IPS-15b (cell line): ENCODE results near the gene KLC4.
A peak's percentile ranks its signal among the peaks of the same experiment; 100 is the strongest.

Experiments used
- H3K27me3 ChIP-seq: one replicate; pipeline ENCODE4 v1.6.1; 2013; ENCODE audit warnings: low read length; ENCODE audit not compliant: control insufficient read depth, insufficient read depth
- H3K36me3 ChIP-seq: one replicate; pipeline ENCODE4 v1.6.1; 2013; ENCODE audit warnings: low read length; ENCODE audit not compliant: control insufficient read depth, insufficient read depth
- H3K4me1 ChIP-seq: one replicate; pipeline ENCODE4 v1.6.1; 2013; ENCODE audit warnings: mild to moderate bottlenecking, low read length; ENCODE audit not compliant: control insufficient read depth, insufficient read depth
- H3K4me3 ChIP-seq: one replicate; pipeline ENCODE4 v1.5.1; 2013; ENCODE audit warnings: low read depth, low read length
- H3K9ac ChIP-seq: one replicate; pipeline ENCODE4 v1.6.1; 2013; ENCODE audit warnings: low read depth, mild to moderate bottlenecking, low read length
- H3K9me3 ChIP-seq: one replicate; pipeline ENCODE4 v1.6.1; 2013; ENCODE audit warnings: mild to moderate bottlenecking, low read length; ENCODE audit not compliant: control insufficient read depth, insufficient read depth

Gene KLC4

GRCh38 chr6:43055966-43056365 is 3.5 kb upstream of the KLC4 start:
- H3K4me3 ChIP-seq, result no peak overlapping the region
- H3K9me3 ChIP-seq, result no peaks in the 10 kb centered on the region
- no peaks in the 10 kb centered on the region for H3K27me3 ChIP-seq
- H3K36me3 ChIP-seq, result peaks cover 2% of the 10 kb centered on the region
- peaks cover 8% of the 10 kb centered on the region for H3K4me1 ChIP-seq
- no peak overlapping the region for H3K9ac ChIP-seq

GRCh38 chr6:43058531-43058930 is 900 bp upstream of the KLC4 start:
- Histone ChIP-seq H3K36me3 (no peaks in the 10 kb centered on the region), H3K27me3 (no peaks in the 10 kb centered on the region), H3K9ac (peak overlapping the region; percentile 74), H3K4me1 (peaks cover 4% of the 10 kb centered on the region), H3K4me3 (peak overlapping the region; percentile 63), H3K9me3 (no peaks in the 10 kb centered on the region)

- Histone ChIP-seq H3K9ac (peak overlapping the region; percentile 67), H3K27me3 (no peaks in the 10 kb centered on the region), H3K4me1 (peaks cover 4% of the 10 kb centered on the region), H3K4me3 (peak overlapping the region; percentile 96), H3K9me3 (no peaks in the 10 kb centered on the region), H3K36me3 (no peaks in the 10 kb centered on the region)
Observed at GRCh38 chr6:43060034-43060754, 763 bp downstream of the KLC4 start.

DNA sequence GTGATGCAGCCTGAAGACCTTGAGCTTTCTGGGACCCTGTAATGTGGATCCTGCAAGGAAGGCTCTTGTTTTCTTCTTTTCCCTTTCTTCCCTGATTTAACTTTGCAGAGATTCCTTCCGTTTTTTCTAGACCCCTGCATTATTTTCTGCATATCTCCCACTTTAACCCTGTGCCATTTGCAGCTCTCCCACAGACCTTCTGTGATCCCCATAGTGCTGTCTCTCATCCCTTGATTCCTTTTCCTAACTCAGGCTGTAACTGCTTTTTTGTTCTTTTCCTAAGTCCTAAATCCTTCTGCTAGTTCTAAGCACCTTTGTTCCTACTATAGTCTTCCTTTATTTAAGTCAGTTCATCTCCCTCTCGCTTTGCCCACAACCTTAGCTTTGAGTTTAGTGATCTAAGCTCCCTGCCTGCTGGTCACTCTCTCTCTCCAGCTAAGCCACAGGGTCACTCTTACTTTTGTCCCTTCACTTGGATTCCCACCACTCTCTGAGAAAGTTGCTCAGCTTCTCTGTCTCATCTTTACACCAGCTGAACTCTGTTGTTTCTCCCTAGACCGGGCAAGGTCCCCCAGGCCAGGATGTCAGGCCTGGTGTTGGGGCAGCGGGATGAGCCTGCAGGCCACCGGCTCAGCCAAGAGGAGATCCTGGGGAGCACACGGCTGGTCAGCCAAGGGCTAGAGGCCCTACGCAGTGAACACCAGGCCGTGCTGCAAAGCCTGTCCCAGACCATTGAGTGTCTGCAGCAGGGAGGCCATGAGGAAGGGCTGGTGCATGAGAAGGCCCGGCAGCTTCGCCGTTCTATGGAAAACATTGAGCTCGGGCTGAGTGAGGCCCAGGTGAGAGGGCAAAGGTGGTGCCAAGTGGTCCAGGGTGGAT is 1.6 kb downstream of the KLC4 start:
- Histone ChIP-seq H3K9ac (no peak overlapping the region), H3K4me1 (peaks cover 4% of the 10 kb centered on the region), H3K36me3 (no peaks in the 10 kb centered on the region), H3K27me3 (no peaks in the 10 kb centered on the region), H3K9me3 (no peaks in the 10 kb centered on the region), H3K4me3 (no peak overlapping the region)

GRCh38 chr6:43061861-43062260 is 2.4 kb downstream of the KLC4 start:
- Histone ChIP-seq H3K4me1 (peaks cover 4% of the 10 kb centered on the region), H3K4me3 (no peak overlapping the region), H3K9ac (no peak overlapping the region), H3K9me3 (no peaks in the 10 kb centered on the region), H3K36me3 (no peaks in the 10 kb centered on the region), H3K27me3 (no peaks in the 10 kb centered on the region)

DNA sequence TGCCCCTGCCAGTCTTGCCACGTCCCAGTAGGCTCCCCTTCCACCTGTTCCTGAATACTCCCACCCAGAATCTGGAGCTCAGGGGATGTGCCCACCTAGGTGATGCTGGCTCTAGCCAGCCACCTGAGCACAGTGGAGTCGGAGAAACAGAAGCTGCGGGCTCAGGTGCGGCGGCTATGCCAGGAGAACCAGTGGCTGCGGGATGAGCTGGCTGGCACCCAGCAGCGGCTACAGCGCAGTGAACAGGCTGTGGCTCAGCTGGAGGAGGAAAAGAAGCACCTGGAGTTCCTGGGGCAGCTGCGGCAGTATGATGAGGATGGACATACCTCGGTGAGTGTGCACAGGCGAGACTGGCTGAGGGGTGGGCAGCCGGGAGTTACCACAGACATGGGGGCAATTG is 3.4 kb downstream of the KLC4 start:
- no peaks in the 10 kb centered on the region for H3K9me3 ChIP-seq
- H3K4me1 ChIP-seq, result peaks cover 4% of the 10 kb centered on the region
- no peak overlapping the region for H3K4me3 ChIP-seq
- H3K9ac ChIP-seq, result no peak overlapping the region
- no peaks in the 10 kb centered on the region for H3K36me3 ChIP-seq
- H3K27me3 ChIP-seq, result no peaks in the 10 kb centered on the region

DNA sequence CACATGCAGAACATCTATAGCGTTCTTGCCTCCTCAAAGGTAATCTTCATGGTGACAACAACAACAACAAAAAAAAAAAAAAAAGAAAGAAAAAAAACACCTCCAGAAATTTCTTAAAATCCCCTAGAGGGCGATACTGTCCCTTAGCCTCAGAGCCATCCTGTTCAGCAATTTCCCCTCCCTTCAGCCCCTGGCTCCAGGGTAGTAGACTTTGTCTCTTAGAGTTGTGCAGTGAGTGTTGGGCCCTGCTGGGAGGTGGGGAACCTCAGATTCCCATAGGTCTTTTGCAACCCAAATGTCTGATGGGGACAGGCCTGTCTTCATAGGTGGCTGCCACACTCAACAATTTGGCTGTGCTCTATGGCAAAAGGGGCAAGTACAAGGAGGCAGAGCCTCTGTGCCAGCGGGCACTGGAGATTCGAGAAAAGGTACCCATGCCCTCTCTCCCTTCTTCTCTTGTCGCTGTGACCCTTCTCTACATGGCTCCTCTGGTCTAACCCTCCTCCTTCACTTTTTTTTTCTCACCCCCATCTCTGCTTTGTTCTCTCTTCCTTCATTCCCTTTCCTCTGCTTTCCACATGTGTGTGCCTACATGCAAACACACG is 10.7 kb downstream of the KLC4 start:
- H3K27me3 ChIP-seq, result no peaks in the 10 kb centered on the region
- H3K4me3 ChIP-seq, result no peak overlapping the region
- H3K36me3 ChIP-seq, result peaks cover 8% of the 10 kb centered on the region
- no peaks in the 10 kb centered on the region for H3K9me3 ChIP-seq
- H3K4me1 ChIP-seq, result peaks cover 6% of the 10 kb centered on the region
- no peak overlapping the region for H3K9ac ChIP-seq

DNA sequence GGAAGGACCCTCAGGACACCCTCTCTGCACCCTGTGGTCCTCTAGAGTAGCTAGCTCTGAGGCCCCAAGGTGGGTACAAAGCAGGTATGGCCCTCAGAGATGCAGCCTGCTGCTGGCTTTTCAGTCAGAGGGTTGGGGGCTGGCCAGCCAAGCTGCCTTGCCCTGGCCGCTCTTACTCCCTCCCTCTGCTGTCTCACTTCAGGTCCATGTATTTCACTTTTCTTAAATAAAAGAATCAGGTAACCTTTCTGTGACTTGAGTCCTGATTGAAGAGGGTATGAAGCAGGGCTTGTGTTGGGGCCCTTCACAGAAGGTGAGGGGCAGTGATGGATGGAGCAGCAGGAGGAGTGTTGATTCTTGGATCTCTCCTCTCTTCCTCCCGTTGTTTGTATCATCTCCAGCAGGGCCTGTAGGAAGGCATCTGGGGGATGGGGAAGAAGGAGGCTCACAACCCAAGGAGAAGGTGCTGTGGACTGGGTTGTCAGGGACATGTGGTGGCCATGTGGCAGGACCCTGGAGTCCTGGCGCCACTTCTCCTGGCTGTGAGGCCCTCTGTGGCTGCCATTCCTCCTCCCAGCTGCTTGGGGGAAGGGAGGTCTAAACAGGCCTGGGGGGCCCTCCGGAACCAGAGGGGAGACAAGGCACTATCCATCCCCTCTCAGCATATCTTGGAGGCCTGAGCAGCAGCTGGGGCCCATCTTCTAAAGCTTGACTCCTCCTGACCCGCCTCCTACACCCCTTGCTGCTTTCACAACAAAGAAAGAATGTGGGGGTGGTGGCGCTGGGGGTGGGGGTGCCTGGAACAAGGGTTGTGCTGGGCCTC is 15.6 kb downstream of the KLC4 start:
- no peaks in the 10 kb centered on the region for H3K27me3 ChIP-seq
- no peak overlapping the region for H3K9ac ChIP-seq
- H3K9me3 ChIP-seq, result no peaks in the 10 kb centered on the region
- peaks cover 21% of the 10 kb centered on the region for H3K4me1 ChIP-seq
- peak overlapping the region; percentile 50 for H3K4me3 ChIP-seq
- H3K36me3 ChIP-seq, result peaks cover 8% of the 10 kb centered on the region

DNA sequence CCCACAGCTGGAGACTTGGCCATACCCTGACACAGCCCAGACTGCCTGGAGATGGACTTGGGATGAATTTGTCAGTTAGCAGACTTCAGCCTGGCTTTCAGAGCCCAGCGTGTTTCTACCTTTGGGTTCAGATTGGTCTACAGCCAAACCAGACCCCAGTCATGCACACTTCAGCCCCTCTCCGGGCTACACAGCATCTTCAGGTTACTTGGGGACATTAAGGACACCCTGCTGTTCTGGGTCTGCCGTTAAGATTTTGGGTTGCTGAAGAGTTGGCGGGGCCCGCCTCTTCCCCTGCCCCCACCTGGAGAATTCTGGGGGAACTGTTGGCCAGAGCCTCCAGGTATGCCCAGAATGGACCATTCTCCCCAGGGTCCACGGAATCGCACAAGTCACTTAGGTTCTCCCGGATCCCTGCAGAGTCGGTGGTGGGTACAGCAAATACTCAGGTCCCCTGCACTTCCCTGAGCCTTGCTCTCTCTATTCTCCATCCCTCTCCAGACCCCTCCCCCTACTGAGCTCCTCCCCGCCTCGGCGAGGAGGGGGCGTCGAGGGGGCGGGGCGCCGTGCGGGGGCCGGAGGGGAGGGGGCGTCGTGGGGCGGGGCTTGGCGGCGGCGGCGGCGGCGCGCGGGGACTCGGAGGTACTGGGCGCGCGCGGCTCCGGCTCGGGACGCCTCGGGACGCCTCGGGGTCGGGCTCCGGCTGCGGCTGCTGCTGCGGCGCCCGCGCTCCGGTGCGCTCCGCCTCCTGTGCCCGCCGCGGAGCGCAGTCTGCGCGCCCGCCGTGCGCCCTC is 16.4 kb downstream of the KLC4 start, which contains the start of gene PTK7:
PTK7 (plus strand) TSS at position 645 of the 794 bp plus-strand sequence. CDS start 175 bp downstream, outside the sequence.
- Histone ChIP-seq H3K27me3 (no peaks in the 10 kb centered on the region), H3K36me3 (peaks cover 8% of the 10 kb centered on the region), H3K4me3 (peak within 1 kb of the TSS; percentile 76), H3K9ac (peak within 1 kb of the TSS; percentile 71), H3K9me3 (no peaks in the 10 kb centered on the region), H3K4me1 (peaks cover 19% of the 10 kb centered on the region)

- Histone ChIP-seq H3K9me3 (no peaks in the 10 kb centered on the region), H3K36me3 (peaks cover 5% of the 10 kb centered on the region), H3K9ac (peak overlapping the region; percentile 71), H3K4me3 (peak overlapping the region; percentile 76), H3K27me3 (no peaks in the 10 kb centered on the region), H3K4me1 (peaks cover 19% of the 10 kb centered on the region)
Observed at GRCh38 chr6:43076464-43077332, 17.3 kb downstream of the KLC4 start.
